SU-DHL-6 (cell line): ENCODE data around the gene THOC6.
A peak's percentile ranks its signal among the peaks of the same experiment; 100 is the strongest.

ENCODE experiments used
- H2AFZ ChIP-seq: fragments of 200-600 bp; sonication (generic); 2 replicates; pipeline ENCODE4 v1.6.1; 2014; ENCODE audit warnings: low read depth, mild to moderate bottlenecking, moderate library complexity, mixed read lengths, antibody characterized with exemption, low read length; ENCODE audit not compliant: severe bottlenecking
- H3F3A ChIP-seq: fragments of 200-600 bp; shearing (Covaris generic); 2 replicates; pipeline ENCODE4 v1.6.0; 2016; ENCODE audit warnings: antibody characterized with exemption, mild to moderate bottlenecking; ENCODE audit not compliant: insufficient read depth
- H3K27ac ChIP-seq: fragments of 200-600 bp; sonication (generic); 2 replicates; pipeline ENCODE4 v1.5.1; 2016; ENCODE audit warnings: low read depth, mild to moderate bottlenecking, low read length, moderate library complexity, mixed read lengths
- H3K27me3 ChIP-seq: fragments of 200-600 bp; sonication (generic), shearing (Covaris generic); 2 replicates; pipeline ENCODE4 v1.6.0; 2014; ENCODE audit warnings: mild to moderate bottlenecking, low read length
- H3K36me3 ChIP-seq: fragments of 200-600 bp; sonication (generic); 2 replicates; pipeline ENCODE4 v1.6.1; 2014; ENCODE audit warnings: mild to moderate bottlenecking, low read length, mixed read lengths
- H3K4me2 ChIP-seq: fragments of 300-600, 200-600 bp; shearing (Covaris generic), sonication (generic); 2 replicates; pipeline ENCODE4 v1.6.0; 2014; ENCODE audit warnings: low read length, low read depth, mild to moderate bottlenecking; ENCODE audit not compliant: poor library complexity, severe bottlenecking
- H3K4me3 ChIP-seq: fragments of 200-600 bp; sonication (generic); 2 replicates; pipeline ENCODE4 v1.5.1; 2014; ENCODE audit warnings: antibody characterized with exemption, low read length, mild to moderate bottlenecking, mixed read lengths; ENCODE audit not compliant: insufficient read depth, poor library complexity, severe bottlenecking
- H3K79me2 ChIP-seq: fragments of 200-600 bp; sonication (generic); 2 replicates; pipeline ENCODE4 v1.6.1; 2014; ENCODE audit warnings: mild to moderate bottlenecking, low read length, moderate library complexity; ENCODE audit not compliant: insufficient read depth
- H3K9ac ChIP-seq: fragments of 200-600 bp; sonication (generic); 2 replicates; pipeline ENCODE4 v1.7.0; 2014; ENCODE audit warnings: mild to moderate bottlenecking, low read length
- H3K9me2 ChIP-seq: fragments of 200-600 bp; sonication (generic); replicated peaks from 2 replicates; pipeline ENCODE4 v1.6.1; 2014; ENCODE audit warnings: low read length; ENCODE audit not compliant: insufficient read depth
- H3K9me3 ChIP-seq: fragments of 200-600 bp; sonication (generic); 2 replicates; pipeline ENCODE4 v1.6.1; 2014; ENCODE audit warnings: low read length, mixed read lengths; ENCODE audit not compliant: insufficient read depth
- H4K20me1 ChIP-seq: fragments of 200-600 bp; sonication (generic); 2 replicates; pipeline ENCODE4 v1.6.1; 2014; ENCODE audit warnings: low read depth, mild to moderate bottlenecking, antibody characterized with exemption, low read length, moderate library complexity, mixed read lengths
- EZH2phosphoT487 ChIP-seq: fragments of 200-600 bp; sonication (generic), shearing (Covaris generic); conservative IDR thresholded peaks from 2 replicates; pipeline ENCODE4 v1.6.1; 2018; ENCODE audit warnings: mild to moderate bottlenecking, antibody characterized with exemption, low read length, moderate library complexity, mixed read lengths
- TF ChIP-seq, protein P1 (sequence below): fragments of 200-600 bp; sonication (generic); IDR thresholded peaks from one replicate; pipeline ENCODE4 v1.5.1; 2017; ENCODE audit warnings: antibody characterized with exemption, mild to moderate bottlenecking, low read length, moderate library complexity; ENCODE audit not compliant: insufficient read depth, poor library complexity, severe bottlenecking

The THOC6 gene

DNA sequence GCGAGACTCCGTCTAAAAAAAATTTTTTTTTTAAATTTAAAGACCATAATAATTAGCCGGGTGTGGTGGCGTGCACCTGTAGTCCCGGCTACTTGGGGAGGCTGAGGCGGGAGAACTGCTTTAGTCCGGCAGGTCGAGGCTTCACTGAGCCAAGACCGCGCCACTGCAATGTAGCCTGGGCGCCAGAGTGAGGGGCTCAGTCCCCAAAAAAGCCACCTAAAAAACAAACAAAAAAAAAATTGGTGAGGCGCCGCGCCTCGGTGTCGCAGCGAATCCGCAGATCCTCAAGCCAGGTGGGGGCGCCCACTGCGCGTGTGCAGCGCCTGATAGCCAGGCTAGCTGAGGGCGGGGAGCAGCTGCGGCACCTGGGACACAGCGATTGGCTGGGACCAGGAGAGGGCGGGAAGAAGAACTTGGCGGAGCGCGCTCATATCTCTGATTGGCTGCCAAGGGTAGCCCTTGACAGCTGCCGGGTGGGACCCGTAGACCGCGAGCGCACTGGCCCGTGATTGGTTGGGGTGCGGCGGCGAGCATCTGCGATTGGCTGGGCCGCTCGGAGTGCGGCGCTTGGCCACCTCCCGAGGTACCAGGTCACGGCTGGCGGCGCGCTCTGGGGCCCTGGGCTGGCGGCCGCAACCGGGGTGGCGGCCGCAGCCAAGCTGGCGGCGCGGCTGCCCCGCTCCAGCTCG, 20.1 kb upstream of the THOC6 start:
- H3F3A ChIP-seq = no peaks in the 10 kb centered on the region
- H3K79me2 ChIP-seq = no peaks in the 10 kb centered on the region
- peak overlapping the region; percentile 39 for H3K4me2 ChIP-seq
- H3K9ac ChIP-seq = no peak overlapping the region
- no peaks in the 10 kb centered on the region for H4K20me1 ChIP-seq
- no peaks in the 10 kb centered on the region for H3K36me3 ChIP-seq
- H3K9me2 ChIP-seq = no peaks in the 10 kb centered on the region
- no peak overlapping the region for H2AFZ ChIP-seq
- no peaks in the 10 kb centered on the region for H3K9me3 ChIP-seq
- no peaks in the 10 kb centered on the region for H3K27me3 ChIP-seq
- TF ChIP-seq, protein P1, sequence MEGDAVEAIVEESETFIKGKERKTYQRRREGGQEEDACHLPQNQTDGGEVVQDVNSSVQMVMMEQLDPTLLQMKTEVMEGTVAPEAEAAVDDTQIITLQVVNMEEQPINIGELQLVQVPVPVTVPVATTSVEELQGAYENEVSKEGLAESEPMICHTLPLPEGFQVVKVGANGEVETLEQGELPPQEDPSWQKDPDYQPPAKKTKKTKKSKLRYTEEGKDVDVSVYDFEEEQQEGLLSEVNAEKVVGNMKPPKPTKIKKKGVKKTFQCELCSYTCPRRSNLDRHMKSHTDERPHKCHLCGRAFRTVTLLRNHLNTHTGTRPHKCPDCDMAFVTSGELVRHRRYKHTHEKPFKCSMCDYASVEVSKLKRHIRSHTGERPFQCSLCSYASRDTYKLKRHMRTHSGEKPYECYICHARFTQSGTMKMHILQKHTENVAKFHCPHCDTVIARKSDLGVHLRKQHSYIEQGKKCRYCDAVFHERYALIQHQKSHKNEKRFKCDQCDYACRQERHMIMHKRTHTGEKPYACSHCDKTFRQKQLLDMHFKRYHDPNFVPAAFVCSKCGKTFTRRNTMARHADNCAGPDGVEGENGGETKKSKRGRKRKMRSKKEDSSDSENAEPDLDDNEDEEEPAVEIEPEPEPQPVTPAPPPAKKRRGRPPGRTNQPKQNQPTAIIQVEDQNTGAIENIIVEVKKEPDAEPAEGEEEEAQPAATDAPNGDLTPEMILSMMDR = peak; percentile 67
- no peak for TF ChIP-seq EZH2phosphoT487
- no peak overlapping the region for H3K27ac ChIP-seq
- peak overlapping the region; percentile 29 for H3K4me3 ChIP-seq

DNA sequence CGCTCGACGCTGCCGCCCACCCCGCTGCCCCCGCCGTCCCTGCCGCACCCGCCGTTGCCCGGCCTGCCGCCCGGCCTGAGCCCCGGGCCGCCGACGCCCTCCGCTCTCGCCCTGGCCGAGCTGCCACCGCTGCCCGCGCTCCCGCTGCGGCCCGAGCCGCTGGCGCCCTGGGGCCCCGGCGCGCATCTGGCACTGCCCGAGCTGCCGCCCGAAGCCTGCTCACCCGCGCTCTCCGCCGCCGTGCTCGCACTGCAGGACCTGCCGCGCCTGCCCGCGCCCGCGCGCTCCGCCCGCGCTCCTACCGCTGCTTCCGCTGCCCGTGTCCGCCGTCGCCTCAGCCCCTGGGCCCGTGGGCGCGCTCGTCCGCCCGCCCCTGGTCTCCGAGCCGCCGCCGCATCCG, 19.5 kb upstream of the THOC6 start:
- no peak overlapping the region for H2AFZ ChIP-seq
- TF ChIP-seq, protein P1 = no peak
- no peak for TF ChIP-seq EZH2phosphoT487
- H3K9me3 ChIP-seq = no peaks in the 10 kb centered on the region
- no peaks in the 10 kb centered on the region for H3K36me3 ChIP-seq
- H3F3A ChIP-seq = no peaks in the 10 kb centered on the region
- no peaks in the 10 kb centered on the region for H3K27me3 ChIP-seq
- H3K9me2 ChIP-seq = no peaks in the 10 kb centered on the region
- no peaks in the 10 kb centered on the region for H3K79me2 ChIP-seq
- no peak overlapping the region for H3K4me2 ChIP-seq
- H3K27ac ChIP-seq = no peak overlapping the region
- peak overlapping the region; percentile 29 for H3K4me3 ChIP-seq
- no peaks in the 10 kb centered on the region for H4K20me1 ChIP-seq
- no peak overlapping the region for H3K9ac ChIP-seq

DNA sequence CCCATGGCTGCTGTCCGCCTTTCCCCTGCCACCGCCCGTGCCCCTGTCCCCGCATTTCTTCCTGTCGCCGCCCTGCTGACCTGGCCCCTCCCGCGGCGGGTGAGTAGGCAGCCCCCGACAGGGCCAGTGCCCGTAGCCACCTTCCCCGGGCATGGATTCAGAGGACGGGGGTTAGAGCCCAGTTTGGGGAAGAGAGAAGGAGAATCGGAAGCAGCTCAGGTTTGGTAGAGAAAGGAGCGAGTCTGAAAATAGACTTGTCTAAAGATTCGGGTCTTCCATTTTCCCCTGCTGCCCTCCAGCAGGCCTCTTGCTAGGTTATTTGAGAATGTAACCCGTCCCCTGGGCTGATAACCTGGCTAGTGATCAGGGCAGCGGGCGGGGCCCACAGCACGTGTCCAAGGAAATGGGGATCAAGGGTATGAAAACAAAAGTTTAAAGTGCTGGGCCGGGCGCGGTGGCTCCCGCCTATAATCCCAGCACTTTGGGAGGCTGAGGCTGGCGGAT, 19.0 kb upstream of the THOC6 start:
- H3K27me3 ChIP-seq = no peaks in the 10 kb centered on the region
- no peaks in the 10 kb centered on the region for H3K9me3 ChIP-seq
- peak overlapping the region; percentile 46 for H3K4me3 ChIP-seq
- H3K9me2 ChIP-seq = no peaks in the 10 kb centered on the region
- H3K9ac ChIP-seq = peak overlapping the region; percentile 26; the same call in 1 of the 2 replicates
- H4K20me1 ChIP-seq = no peaks in the 10 kb centered on the region
- no peak overlapping the region for H3K27ac ChIP-seq
- H2AFZ ChIP-seq = no peak overlapping the region
- H3K79me2 ChIP-seq = no peaks in the 10 kb centered on the region
- no peaks in the 10 kb centered on the region for H3F3A ChIP-seq
- H3K4me2 ChIP-seq = peak overlapping the region; percentile 52
- TF ChIP-seq, protein P1 = no peak
- no peak for TF ChIP-seq EZH2phosphoT487
- H3K36me3 ChIP-seq = no peaks in the 10 kb centered on the region
